ENCODE measurements around the gene FAM83G. TPM values are rescaled to one million over a fixed set of nuclear protein-coding genes. Genes with fewer than 3 reads are reported as not detected.
A peak's percentile ranks its signal among the peaks of the same experiment; 100 is the strongest.

The FAM83G gene
- total RNA-seq, 1 experiment from 2014 or later, result 38.7 TPM

DNA sequence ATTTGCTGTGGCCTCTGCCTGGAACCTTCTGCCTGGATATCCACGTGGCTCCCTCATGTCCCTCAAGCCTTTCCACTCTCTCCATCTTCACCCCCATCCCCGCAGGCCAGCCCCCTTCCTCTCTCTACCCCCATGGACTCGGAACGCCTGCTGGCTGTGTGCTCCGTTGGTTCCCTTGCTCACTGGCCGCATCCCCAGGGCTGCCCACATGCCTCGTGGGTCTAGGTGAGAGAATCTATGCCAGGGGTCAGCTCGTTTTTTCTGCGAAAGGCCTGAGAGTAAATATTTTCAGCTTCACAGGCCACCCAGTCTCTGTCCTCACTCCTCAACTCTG is 40.6 kb downstream of the FAM83G start:
- TF ChIP-seq, protein P1, sequence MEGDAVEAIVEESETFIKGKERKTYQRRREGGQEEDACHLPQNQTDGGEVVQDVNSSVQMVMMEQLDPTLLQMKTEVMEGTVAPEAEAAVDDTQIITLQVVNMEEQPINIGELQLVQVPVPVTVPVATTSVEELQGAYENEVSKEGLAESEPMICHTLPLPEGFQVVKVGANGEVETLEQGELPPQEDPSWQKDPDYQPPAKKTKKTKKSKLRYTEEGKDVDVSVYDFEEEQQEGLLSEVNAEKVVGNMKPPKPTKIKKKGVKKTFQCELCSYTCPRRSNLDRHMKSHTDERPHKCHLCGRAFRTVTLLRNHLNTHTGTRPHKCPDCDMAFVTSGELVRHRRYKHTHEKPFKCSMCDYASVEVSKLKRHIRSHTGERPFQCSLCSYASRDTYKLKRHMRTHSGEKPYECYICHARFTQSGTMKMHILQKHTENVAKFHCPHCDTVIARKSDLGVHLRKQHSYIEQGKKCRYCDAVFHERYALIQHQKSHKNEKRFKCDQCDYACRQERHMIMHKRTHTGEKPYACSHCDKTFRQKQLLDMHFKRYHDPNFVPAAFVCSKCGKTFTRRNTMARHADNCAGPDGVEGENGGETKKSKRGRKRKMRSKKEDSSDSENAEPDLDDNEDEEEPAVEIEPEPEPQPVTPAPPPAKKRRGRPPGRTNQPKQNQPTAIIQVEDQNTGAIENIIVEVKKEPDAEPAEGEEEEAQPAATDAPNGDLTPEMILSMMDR (conservative IDR thresholded peaks at IDR 0.05), result no peak
- no peak overlapping the region for H3K56ac ChIP-seq (ENCODE audit: insufficient read length, low read depth, low read length)
- H3K27me3 ChIP-seq (ENCODE audit: insufficient read depth, low read length), result no peaks in the 10 kb centered on the region
- H3K23me2 ChIP-seq (ENCODE audit: insufficient read length, low read depth, low read length, poor library complexity, severe bottlenecking), result no peaks in the 10 kb centered on the region
- no peak overlapping the region for H2BK20ac ChIP-seq (ENCODE audit: low read depth, low read length, poor library complexity, severe bottlenecking)
- no peak overlapping the region for H2BK120ac ChIP-seq (ENCODE audit: low read depth, low read length, poor library complexity, severe bottlenecking)
- H3K9me3 Mint-ChIP-seq, result no peaks in the 10 kb centered on the region
- no peak overlapping the region for H3K18ac ChIP-seq (ENCODE audit: insufficient read length, low read depth, low read length)
- no CpG with 5 or more reads among the region's 9 CpGs for WGBS (ENCODE audit: extremely low coverage, insufficient read length, low lambda C conversion rate)
- no peak overlapping the region for H4K5ac ChIP-seq (ENCODE audit: insufficient read length, low read depth, low read length)
- no peak overlapping the region for H4K91ac ChIP-seq (ENCODE audit: insufficient read length, low read depth, low read length)
- H3K9me3 ChIP-seq (ENCODE audit: control insufficient read depth, low read depth, low read length), result no peaks in the 10 kb centered on the region
- H3K27ac Mint-ChIP-seq, result peak overlapping the region in 1 of 3 experiments; percentile 81; a peak in 2 of 7 replicates
- H3K4me2 ChIP-seq (ENCODE audit: insufficient read depth, insufficient read length, low read length), result no peak overlapping the region
- DNase-seq, result no peak
- H3K9ac ChIP-seq (ENCODE audit: extremely low read depth, insufficient read length, low read length), result no peak overlapping the region
- H3K4me3 Mint-ChIP-seq, result no peak overlapping the region; a peak in 1 of 5 replicates
- no peak overlapping the region; the same call in 1 of the 2 replicates for H3K14ac ChIP-seq (ENCODE audit: insufficient read depth, low read length)
- H3K79me1 ChIP-seq (ENCODE audit: insufficient read depth, low read depth, low read length, poor library complexity, severe bottlenecking), result no peaks in the 10 kb centered on the region
- H2AFZ ChIP-seq (ENCODE audit: low read length), result no peak overlapping the region
- no peak overlapping the region for H4K8ac ChIP-seq (replicated peaks; ENCODE audit: insufficient read length, low read depth, low read length)
- H3K4me1 Mint-ChIP-seq, result peaks cover 27 to 29% of the 10 kb centered on the region in 2 experiments
- H3K4me1 ChIP-seq (ENCODE audit: insufficient read depth, low read length), result no peaks in the 10 kb centered on the region
- H3K4ac ChIP-seq (ENCODE audit: low read depth, low read length), result no peak overlapping the region
- no peaks in the 10 kb centered on the region for H3K27me3 Mint-ChIP-seq (ENCODE audit: low read depth)
- peaks cover 0 to 2% (median 0%) of the 10 kb centered on the region in 3 experiments; a peak in 1 of 7 replicates for H3K36me3 Mint-ChIP-seq (ENCODE audit: insufficient read depth in 1 of 3, low read depth in 3 of 3)
- no peak overlapping the region for H3K27ac ChIP-seq (ENCODE audit: insufficient read length, low read depth, low read length)
- no peak overlapping the region for H2BK12ac ChIP-seq (ENCODE audit: insufficient read length, low read depth, low read length)
- no peaks in the 10 kb centered on the region for H3K79me2 ChIP-seq (ENCODE audit: insufficient read depth, low read length)
- no peak overlapping the region for H3K23ac ChIP-seq (ENCODE audit: insufficient read length, low read depth, low read length)
- no peak overlapping the region for H3T11ph ChIP-seq (ENCODE audit: low read length)
- H2BK5ac ChIP-seq (ENCODE audit: insufficient read length, low read length), result no peak overlapping the region
- H2BK15ac ChIP-seq (ENCODE audit: low read depth, low read length), result no peak overlapping the region
- no peak overlapping the region for H2AK5ac ChIP-seq (ENCODE audit: insufficient read length, low read length)
- H4K20me1 ChIP-seq (ENCODE audit: control insufficient read depth, insufficient read depth, insufficient read length), result no peaks in the 10 kb centered on the region
